Chondrocyte (in vitro differentiated cells): ENCODE measurements around the gene KIAA1217. TPM values are rescaled to one million over a fixed set of nuclear protein-coding genes. Genes with fewer than 3 reads are reported as not detected.

Experiments
- DNase-seq: peaks from one replicate; pipeline ENCODE4 v3.0.0; 2021; ENCODE audit warnings: mixed read lengths, low spot score
- H3K27ac Mint-ChIP-seq: one replicate; pipeline ENCODE4 v1.8.0; 2021; ENCODE audit warnings: mild to moderate bottlenecking, moderate library complexity, mixed read lengths; ENCODE audit not compliant: unreplicated experiment
- H3K27me3 Mint-ChIP-seq: 2 replicates; pipeline ENCODE4 v1.8.0; 2021; ENCODE audit warnings: low read depth, mixed read lengths
- H3K36me3 Mint-ChIP-seq: 2 replicates; pipeline ENCODE4 v1.8.0; 2021; ENCODE audit warnings: low read depth, mixed read lengths
- H3K4me1 Mint-ChIP-seq: 2 replicates; pipeline ENCODE4 v1.8.0; 2021; ENCODE audit warnings: low read depth, mild to moderate bottlenecking, mixed read lengths
- H3K4me3 Mint-ChIP-seq: one replicate; pipeline ENCODE4 v1.8.0; 2021; ENCODE audit warnings: mild to moderate bottlenecking, moderate library complexity, mixed read lengths; ENCODE audit not compliant: unreplicated experiment
- H3K9me3 Mint-ChIP-seq: 2 replicates; pipeline ENCODE4 v1.8.0; 2021; ENCODE audit warnings: low read depth, mixed read lengths
- CTCF ChIP-seq: fragments of 200-600 bp; sonication (generic); IDR thresholded peaks from 2 replicates; pipeline ENCODE4 v1.5.0; 2021; ENCODE audit warnings: antibody characterized with exemption, mild to moderate bottlenecking, moderate library complexity
- total RNA-seq: library from RNA; stranded (reverse); gene quantifications from 3 replicates; pipeline ENCODE4 v1.2.1, GENCODE V29; 2021

The KIAA1217 gene
- total RNA-seq, 1 donor from 2014 or later, result 13.2 TPM

GRCh38 chr10:24526085-24526649, 317.2 kb downstream of the KIAA1217 start:
- H3K9me3 Mint-ChIP-seq, result no peaks in the 10 kb centered on the region
- no peak overlapping the region for H3K27ac Mint-ChIP-seq
- no peaks in the 10 kb centered on the region for H3K27me3 Mint-ChIP-seq
- no peak for DNase-seq
- H3K36me3 Mint-ChIP-seq, result peaks cover 8% of the 10 kb centered on the region
- H3K4me3 Mint-ChIP-seq, result no peak overlapping the region
- no peak for TF ChIP-seq CTCF
- no peaks in the 10 kb centered on the region for H3K4me1 Mint-ChIP-seq

- H3K27ac Mint-ChIP-seq, result no peak overlapping the region
- peaks cover 26% of the 10 kb centered on the region for H3K36me3 Mint-ChIP-seq
- no peaks in the 10 kb centered on the region for H3K9me3 Mint-ChIP-seq
- H3K4me1 Mint-ChIP-seq, result no peaks in the 10 kb centered on the region
- H3K4me3 Mint-ChIP-seq, result no peak overlapping the region
- H3K27me3 Mint-ChIP-seq, result no peaks in the 10 kb centered on the region
- DNase-seq, result no peak
- TF ChIP-seq CTCF, result no peak
These were observed 320.0 kb downstream of the KIAA1217 start for GRCh38 chr10:24528946-24529345.

- H3K27me3 Mint-ChIP-seq, result no peaks in the 10 kb centered on the region
- H3K4me3 Mint-ChIP-seq, result no peak overlapping the region
- TF ChIP-seq CTCF, result no peak
- no peaks in the 10 kb centered on the region for H3K4me1 Mint-ChIP-seq
- peaks cover 28% of the 10 kb centered on the region for H3K36me3 Mint-ChIP-seq
- H3K27ac Mint-ChIP-seq, result no peak overlapping the region
- no peaks in the 10 kb centered on the region for H3K9me3 Mint-ChIP-seq
- no peak for DNase-seq
These were observed 322.5 kb downstream of the KIAA1217 start for GRCh38 chr10:24531439-24531838.

- Mint-ChIP-seq H3K9me3 (no peaks in the 10 kb centered on the region), H3K4me3 (no peak overlapping the region), H3K4me1 (no peaks in the 10 kb centered on the region), H3K27me3 (no peaks in the 10 kb centered on the region), H3K36me3 (peaks cover 29% of the 10 kb centered on the region), H3K27ac (no peak overlapping the region)
- no peak for DNase-seq
- no peak for TF ChIP-seq CTCF
These were observed 325.0 kb downstream of the KIAA1217 start for GRCh38 chr10:24533981-24534380.

- no peak for TF ChIP-seq CTCF
- H3K4me1 Mint-ChIP-seq, result no peaks in the 10 kb centered on the region
- peaks cover 27% of the 10 kb centered on the region for H3K36me3 Mint-ChIP-seq
- H3K9me3 Mint-ChIP-seq, result no peaks in the 10 kb centered on the region
- no peak overlapping the region for H3K27ac Mint-ChIP-seq
- no peak overlapping the region for H3K4me3 Mint-ChIP-seq
- DNase-seq, result no peak
- no peaks in the 10 kb centered on the region for H3K27me3 Mint-ChIP-seq
These were observed 327.7 kb downstream of the KIAA1217 start for GRCh38 chr10:24536636-24537035.
